Dermis microvascular lymphatic vessel endothelial cell (primary cell): Measurements from ENCODE around the gene MUSTN1. TPM values are rescaled to one million over a fixed set of nuclear protein-coding genes. Genes with fewer than 3 reads are reported as not detected.

ENCODE experiments used
- DNase-seq, 2 donors: peaks; one replicate each; pipeline versions ENCODE4 v3.0.0 to v3.0.0-alpha.2; 2010; ENCODE audit warnings: low read depth in 2 of 2
- total RNA-seq: library from RNA; depleted of rRNA; stranded (reverse); fragments of >200 nt; gene quantifications from 2 replicates; pipeline ENCODE4 v1.2.1, GENCODE V29; 2014

Gene MUSTN1
- total RNA-seq, 1 donor from 2014 or later = not detected

DNA sequence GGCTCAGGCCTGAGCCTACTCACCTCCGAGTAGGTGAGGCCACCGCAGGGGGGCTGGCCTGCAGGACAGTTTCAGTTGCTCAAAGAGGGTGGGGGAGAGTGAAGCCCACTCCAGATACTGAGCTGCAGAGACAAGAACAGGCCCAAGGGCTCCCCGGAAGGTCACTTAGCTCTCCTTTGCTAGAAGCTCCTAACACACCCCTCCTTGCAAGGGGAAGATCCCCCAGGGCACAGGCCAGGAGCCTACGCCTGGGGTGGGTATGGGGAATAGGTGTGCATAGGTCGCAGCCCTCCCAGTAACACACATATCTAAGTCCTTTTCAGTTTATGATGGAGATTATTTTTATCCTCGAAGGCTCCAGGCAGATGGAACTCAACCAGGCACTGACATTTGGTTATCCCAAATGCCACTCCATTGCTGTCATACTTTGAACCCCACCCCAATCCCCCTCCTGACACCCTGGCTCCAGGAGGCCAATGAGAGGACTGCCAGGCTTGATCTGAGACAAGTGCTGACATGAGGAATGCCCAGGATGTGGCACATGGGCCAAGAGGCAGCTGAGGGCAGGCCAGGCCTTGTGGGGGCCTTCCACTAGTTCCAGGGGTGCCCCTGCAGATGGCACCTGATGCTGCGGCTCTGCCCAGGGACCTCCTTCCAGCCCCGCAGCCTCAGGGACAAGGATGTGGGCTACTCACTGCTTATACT is 1.1 kb upstream of the MUSTN1 start:
- DNase-seq = no peak

DNA sequence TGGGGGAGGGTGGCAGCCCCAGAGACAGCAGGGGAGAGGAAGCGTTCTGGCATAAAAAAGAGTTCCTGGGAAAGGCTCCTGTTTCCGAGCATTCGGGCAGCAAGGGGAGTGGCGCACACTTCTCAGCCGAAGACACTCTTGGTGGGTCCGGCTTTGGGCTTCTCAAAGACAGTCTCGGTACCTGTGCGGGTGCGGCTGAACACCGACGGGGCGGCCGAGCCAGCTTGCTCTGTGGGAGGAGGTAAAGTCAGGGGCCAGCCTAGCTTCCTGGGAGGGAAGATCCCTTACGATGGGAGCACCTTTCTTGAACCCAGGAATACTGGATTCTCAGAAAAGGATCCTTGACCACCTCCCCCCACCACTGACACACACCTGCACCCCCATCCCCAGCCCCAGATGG is 1.6 kb downstream of the MUSTN1 start:
- no peak for DNase-seq

DNA sequence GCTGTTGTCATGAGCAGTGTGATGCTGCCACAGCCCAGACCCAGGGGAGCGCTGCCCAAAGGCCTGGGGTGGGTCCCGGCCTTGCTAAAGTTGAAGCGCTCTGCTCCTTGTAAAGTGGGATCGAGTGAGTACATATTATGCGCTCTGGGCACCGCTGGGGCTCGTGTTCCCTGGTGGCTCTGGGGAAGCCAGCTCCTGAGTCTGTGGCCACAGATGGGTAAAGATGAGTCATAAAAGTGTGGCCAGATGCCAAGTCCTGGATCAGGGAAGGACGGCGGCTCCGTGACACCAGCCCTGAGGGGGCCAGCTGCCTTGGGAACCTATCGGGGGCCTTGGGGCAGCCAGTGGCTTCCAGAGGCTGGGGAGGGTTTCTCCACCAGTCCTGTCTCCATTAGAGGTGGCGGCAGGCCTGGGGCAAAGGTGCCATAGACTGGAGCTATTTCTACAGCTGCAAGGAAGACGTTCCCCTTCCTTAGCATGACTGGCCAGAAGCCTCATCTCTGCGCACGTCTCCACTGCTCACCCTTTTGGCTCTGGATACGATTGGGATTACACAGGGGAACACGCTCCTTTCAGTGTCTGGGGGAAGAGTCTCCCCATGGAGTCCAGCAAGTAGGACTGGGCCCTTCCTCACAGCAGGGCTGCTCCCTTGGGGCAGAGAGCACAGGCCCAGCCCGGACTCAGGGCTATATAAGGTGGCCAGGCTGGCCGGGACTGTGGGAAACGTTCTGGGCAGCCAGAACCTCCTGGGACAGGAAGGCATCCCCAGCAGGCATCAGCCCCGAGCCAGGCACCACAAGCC is 3.1 kb downstream of the MUSTN1 start:
- DNase-seq = peak; percentile 60 to 83

DNA sequence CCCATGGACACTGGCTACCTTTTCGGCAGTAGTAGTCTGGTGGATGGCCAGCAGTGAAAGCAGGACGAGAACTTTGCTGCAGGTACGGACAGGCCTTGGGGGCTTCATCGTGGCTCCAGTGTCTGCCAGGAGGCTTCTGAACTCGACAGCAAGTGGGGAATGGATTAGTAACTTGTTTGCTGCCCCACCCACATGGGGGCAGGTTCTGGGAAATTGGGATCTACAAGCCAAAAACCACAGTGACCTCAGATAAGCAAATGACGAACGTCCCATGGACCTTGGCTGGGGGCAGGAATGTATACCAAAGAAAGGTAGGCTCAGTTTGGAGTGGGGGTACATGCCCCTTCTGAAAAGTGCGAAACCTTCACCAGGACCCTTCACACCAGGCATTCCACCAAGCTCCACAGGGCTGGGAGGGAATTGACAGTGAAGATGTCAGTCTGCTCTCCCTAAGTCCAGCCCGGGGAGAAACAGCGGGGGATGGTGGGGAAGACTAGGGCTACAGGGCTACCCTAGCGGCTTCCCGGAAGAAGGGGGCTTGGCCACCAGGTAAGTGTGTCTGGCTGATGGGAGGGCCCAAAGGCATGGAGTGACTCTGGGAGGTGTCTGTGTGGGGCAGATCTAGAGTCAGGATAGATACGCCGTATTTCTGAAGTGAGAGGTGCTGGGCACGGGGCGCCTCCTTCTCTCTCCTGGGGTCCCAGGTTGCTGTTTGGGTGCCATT is 4.1 kb downstream of the MUSTN1 start, which contains the start of gene ITIH4:
TSS of gene ITIH4 (minus strand) at position 138 of the 724 bp plus-strand sequence. CDS start at position 108, 30 bp downstream.
- no peak for DNase-seq

DNA sequence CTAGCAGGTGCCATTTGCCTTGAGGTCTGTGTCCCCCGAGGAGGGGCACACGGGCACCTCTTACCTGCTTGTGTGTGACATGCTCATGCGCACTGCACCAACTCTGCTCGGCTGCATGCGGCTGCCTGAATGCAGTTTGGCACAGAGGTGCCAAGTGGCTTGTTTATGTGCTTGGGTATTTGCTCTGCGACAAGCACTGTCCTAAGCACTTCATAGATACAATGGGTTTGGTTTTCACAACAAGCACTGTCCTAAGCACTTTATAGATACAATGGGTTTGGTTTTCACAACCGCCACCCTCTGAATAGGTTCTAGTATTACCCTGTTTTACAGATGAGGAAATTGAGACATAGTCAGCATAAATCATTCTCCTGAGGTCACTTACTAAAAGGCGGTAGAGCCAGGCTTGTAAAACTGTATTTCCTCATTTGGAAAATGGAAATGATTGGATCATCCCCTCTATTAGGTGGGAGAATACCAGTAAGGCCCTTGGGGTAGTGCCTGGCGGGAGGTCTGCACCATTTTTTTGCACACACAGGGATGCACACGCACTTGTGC is 4.8 kb downstream of the MUSTN1 start:
- DNase-seq = no peak

DNA sequence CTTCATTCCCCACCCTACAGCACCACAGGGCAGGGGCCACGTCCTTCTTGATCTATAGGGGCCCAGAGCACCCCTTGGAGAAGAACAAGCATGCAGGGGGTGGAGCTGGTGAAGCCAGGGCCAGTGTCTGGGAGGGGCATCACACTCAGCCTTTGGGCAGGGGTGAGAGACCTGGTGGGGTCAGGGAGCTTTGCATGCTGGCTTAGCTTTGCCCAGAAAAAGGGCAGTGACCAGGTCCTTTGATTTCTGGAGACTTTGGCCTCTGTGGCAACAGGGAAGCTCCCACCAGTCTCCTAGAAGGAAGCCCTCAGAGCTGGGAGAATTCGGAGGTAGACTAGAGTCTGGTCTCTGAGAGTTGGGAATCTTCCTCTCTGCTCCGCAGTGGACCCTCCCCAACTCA is 5.3 kb downstream of the MUSTN1 start:
- no peak for DNase-seq

DNA sequence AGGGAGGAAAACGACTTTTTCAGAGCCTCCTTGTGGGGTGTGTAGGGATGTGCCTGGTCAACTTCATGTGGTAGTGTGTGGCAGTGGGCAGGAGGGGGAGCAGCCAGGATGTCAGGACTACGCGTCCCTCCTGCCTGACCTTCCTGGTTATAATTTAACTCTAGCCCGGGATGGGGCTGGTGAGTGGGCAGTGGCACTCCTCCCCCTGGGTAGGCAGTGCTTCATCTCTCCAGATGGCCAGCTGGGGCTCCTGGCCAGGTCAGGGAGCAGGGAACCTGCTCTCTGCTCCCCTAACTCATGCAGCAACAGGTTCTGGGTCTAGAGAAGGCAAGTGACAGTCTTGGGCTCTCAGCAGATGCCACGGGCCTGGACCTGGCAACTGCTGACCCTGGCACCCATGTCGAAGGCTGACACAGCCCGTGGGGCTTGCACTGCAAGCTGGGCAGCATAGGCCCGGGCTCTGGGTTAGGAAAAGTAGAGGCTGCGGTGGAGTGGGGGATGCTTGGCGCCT is 6.9 kb downstream of the MUSTN1 start:
- no peak for DNase-seq

DNA sequence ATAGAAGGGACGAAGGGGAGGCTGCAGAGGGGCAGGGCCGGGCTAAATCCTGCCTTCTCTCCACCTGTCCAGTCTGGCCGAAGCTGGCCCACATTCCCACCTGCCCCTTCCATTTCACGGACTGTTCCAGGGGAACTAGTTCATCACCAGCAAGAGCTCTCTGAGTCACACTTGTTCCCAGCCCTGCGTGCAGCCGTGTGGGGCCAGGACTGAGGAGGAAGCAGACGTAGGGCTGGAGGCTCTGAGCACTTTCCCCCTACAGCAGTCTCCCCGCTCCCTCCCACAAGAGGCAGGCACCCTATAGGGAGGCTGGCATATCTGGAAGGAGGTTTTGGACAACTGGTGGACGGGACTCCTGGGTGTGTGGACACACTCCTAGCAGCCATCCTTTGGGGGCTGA is 7.4 kb downstream of the MUSTN1 start:
- no peak for DNase-seq

DNA sequence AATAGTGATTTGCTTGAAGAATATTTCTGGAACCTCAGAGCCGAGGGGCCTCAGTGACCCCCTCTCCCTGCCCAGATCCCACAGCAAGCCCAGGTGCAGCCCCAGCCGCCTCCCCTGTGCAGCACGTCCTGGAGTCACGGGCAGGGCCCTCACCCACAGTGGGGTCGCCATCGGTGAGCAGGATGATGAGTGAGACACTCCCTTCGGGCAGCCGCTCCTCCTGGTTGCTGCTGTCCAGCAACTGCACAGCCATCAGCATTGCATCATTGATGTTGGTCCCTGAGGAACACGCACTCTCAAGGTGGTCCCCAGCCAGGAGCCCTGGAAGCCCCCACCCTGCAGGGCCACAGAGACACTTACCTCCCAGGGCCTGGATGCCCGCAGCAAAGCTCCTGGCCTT is 10.8 kb downstream of the MUSTN1 start:
- no peak for DNase-seq

DNA sequence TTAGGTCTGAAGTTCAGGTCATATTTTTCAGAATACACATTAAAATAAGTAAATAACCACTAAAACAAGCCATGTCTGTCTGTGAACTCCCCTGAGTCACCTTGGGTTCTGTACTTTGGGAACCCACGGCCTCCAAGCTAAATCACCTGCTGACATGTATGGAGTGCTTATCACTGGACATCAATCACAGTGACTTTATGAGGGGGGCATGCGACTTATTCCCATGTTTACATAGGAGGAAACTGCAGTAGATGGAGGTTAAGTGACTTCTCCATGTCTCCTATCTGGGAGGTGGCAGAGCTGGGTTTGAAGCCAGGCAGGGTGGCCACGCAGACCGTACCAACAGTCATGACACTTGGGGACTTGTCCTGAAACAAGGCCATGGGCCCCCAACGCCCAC is 12.5 kb downstream of the MUSTN1 start:
- no peak for DNase-seq

DNA sequence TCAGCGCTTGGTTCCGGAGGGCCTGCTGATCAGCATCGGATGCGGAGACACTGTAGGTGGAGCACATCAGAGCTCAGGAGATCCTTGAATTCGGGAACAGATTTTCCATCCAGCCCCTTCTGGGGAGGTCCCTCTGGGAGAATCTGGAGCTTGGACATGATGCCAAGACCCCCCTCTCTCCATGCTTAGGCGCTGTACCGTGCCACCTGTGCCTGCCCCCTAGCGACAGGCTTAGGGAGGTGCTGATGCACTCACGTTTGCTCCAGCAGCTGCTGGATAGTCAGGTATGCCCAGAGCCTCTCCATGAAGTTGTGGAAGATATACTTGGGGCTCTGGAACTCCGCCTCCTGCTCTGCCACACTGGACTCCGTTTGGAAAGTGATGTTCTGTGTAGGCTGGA is 14.1 kb downstream of the MUSTN1 start:
- DNase-seq = peak in 1 of 2 donors; percentile 46

DNA sequence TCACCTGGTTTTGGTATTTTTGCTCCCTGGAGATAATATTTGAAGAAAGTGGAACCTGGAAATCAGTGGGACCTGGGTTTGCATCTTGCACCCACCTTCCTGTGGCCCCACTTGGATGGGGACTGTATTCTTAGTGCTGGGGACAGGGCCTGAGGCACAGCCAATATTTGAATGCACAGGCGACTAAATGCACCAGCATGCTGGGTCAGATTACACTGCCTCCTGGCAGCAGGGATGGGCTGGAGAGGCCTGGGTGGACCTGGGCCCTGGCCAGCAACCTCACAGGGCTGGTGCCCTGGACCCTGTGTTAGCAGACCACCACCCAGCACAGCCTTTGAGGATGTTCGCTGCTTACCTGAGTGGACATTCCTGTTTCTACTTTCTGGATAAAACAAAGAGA is 14.9 kb downstream of the MUSTN1 start:
- no peak for DNase-seq

DNA sequence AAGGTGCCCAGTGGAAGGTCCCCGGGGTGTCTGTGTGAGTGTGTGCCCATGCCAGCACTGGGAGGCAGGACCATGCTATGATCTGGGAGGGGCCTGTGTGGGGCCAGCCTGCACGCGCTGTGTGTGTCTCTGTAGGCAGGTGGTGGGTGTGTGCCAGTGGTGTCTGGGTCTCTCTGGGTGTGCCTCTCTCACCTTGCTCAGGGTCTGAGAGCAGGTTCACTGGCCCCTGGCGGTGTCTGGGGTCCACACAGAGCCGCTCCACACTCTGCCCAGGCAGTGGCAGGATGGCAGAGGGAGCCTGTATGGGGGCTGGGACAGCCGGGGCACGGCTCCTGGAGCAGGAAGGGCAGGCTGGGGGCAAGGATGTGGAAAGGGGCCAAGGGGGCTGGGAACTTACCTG is 17.0 kb downstream of the MUSTN1 start:
- no peak for DNase-seq

DNA sequence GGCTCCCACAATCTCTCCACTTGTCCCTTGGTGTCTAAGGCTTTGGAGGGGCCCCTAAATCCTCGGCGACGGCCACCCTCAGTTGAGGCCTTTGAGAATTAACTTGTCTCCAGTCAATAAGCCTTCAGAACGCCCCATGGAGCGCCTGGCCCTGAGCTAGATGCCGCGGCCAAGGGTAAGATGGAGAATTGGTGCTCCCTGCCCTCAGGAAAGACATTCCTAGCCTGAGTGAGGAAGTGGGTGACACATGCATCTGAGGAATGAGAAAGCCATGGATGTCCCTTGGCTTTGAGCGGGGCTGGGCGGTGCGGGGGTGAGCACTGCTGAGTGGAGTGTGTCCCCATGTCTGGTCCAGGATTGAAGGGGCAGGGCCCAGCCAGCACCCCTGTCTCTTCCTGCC is 17.6 kb downstream of the MUSTN1 start:
- no peak for DNase-seq

DNA sequence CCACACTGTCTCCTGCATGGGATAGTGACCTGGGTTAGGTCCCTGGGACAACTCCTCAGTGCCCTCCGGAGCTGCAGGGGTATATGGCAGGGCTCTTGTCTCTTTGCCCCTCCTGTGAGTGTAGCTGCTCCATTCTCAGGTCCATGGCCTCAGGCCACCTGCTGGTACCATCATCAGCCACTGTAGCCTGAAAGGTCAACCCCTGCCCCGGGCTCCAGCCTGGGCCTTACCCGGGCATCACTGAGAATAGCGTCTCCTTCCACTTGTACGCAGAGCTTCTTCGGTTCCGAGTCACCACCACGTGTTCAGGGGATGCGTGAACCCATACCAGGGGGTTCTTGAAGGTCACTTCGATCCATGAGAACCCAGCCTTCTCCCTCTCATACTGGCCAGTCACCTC is 18.2 kb downstream of the MUSTN1 start:
- DNase-seq = no peak

DNA sequence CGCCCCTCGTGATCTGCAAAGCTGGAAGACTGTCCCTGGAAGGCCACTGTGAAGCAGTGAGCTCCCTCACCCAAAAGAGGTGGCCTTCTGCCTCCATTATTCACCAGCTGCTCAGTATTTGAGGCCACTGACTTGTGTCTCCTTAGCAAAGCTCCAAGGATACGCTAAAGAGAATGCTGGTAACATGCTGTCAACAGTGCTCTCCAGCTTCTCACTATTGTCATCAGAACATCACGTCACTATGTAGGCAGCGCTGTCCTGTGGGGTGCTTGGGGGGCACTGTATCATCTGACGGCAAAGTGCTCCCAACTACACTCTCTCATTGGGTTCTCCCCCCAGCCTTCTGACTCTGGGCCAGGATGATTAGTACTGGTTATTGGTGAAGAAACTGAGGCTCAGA is 18.6 kb downstream of the MUSTN1 start:
- no peak for DNase-seq

DNA sequence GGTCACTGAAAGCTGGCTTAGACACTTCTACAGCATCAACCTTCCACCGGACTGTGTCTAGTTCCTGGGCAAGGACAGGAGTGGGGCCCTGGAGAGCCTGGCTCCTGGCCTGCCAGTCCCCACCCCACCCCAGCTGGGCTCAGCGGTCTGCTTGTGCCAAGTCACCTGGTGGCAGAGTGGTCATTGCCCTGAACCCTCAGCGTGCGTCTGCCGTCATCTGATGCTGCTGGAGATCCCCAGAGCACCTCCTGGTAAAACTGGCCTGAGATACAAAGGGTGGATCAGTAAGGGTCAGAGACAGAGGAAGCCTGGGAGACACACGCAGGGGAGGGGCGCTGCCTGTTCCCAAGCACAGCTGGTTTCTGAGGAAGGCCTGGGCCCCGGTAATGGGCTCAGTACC is 21.0 kb downstream of the MUSTN1 start:
- DNase-seq = no peak

DNA sequence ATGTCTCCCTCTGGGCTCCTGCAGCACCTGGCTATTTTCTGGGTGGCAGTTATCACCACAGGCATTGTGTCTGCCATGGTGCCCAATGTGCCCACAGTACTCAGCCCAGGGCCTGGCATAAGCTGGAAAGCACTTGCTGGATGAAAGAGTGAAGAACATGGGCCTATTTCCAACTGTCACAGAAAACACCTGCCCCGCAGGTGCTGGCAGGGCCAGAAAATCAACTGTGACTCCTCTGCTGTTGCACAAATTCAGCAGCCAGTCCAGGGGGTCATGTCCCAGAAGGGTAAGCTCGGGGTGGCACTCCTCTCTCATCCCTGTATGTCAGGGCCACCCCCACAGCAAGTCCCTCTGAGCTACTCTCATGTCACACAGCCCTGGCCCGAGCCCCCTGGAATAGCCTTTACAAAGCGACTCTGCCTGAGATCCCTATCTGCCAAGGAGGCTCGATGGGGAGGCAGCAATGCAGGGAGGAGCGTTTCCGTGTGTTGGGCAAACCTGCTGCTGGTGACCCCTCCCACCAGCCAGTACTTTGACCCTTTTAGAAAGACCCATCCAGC is 23.3 kb downstream of the MUSTN1 start:
- no peak for DNase-seq

DNA sequence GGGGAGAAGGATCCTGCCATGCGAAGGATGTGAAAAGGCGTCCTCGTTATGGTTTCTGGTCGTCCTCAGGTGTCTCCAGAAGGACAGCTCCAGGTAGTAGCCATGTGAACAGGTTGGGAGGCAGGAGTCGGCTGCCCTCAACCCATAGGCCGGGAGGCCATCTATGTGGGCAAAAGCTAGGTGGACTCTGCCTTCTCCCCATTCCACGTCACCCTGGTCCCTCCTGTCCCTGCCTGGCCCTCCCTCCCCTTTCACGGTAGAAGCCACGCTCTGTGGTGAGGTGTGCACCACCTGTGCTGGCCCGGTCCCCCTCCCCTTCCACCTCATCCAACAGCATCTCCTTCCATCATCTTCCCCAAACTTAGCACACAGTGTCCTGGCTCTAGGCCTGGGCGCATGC is 23.9 kb downstream of the MUSTN1 start:
- no peak for DNase-seq

DNA sequence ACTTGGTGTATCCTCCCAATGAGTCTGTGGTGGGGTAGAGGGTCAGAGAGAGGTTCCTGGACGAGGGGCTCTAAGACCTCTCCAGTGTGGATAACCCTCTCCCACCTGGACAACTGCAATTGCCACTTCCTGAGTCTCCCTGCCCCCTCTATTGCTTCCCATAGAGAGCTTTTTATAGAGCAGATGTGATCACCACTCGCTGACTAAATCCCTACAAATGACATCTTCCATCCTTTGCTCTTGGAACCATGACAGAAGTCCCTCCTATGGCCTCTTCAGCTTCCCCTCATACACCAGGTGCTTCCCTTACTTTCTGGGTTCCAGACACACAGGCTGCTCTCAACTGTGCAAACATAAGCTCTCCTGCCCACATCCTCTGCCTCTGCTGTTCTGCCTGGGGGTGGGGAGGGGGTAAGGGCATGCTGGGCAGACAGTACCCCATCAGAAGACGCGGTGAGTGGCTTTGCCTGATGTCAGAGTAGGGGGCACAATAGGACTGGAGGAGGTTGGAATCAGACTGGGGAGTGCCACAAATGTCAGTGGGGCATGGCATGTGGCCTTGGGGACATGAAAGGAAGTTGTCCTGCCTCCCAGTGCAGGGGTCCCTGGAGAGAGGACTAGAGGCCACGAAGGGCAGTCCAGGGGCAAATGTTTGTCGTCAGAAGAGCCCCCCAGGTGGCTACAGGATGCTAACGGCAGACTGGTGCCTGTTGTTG is 25.0 kb downstream of the MUSTN1 start:
- peak in 1 of 2 donors; percentile 11 for DNase-seq

DNA sequence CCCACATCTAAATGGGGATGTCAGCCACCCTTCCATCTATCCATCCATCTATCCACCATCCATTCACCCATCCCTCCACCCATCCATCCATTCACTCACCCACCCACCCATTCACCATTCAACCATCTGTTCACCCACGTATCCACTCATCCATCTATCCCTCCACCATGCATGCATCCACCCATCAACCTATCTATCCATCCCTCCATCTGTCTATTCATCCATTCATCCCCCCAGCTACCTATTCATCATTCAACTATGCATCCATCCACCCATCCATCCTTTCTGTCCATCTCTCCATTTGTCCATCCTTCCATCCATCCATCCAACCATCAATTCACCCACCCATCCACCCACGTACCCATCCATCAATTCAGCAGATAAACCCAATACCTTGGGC is 25.7 kb downstream of the MUSTN1 start:
- no peak for DNase-seq
